Lower lobe of right lung (tissue), 2 donors: ENCODE data around the gene ZNF143. TPM values are rescaled to one million over a fixed set of nuclear protein-coding genes. Genes with fewer than 3 reads are reported as not detected.

Experiments used
- ATAC-seq, 2 donors: fragments of 200-7000 bp; cut with Tn5 transposase; one replicate each; pipeline ENCODE4 v1.9.1; 2020 to 2022; ENCODE audit warnings: mild to moderate bottlenecking in 2 of 2, moderate library complexity in 2 of 2
- DNase-seq: peaks from one replicate; pipeline ENCODE4 v3.0.0-alpha.2; 2020
- H3K27ac ChIP-seq: fragments of 200-600 bp; one replicate; pipeline ENCODE4 v1.8.0; 2022
- H3K27me3 ChIP-seq: fragments of 200-600 bp; one replicate; pipeline ENCODE4 v1.8.0; 2022; ENCODE audit warnings: low read depth
- H3K36me3 ChIP-seq: fragments of 200-600 bp; one replicate; pipeline ENCODE4 v1.8.0; 2022; ENCODE audit warnings: mild to moderate bottlenecking
- H3K4me1 ChIP-seq: fragments of 200-600 bp; one replicate; pipeline ENCODE4 v1.8.0; 2022
- H3K4me3 ChIP-seq: fragments of 200-600 bp; one replicate; pipeline ENCODE4 v1.8.0; 2022; ENCODE audit warnings: mild to moderate bottlenecking
- H3K9me3 ChIP-seq: fragments of 200-600 bp; one replicate; pipeline ENCODE4 v1.8.0; 2022
- intact Hi-C: fragments of 100-400 bp; cut with DNase I; formaldehyde crosslinking; loops from one replicate; pipeline ENCODE4 v1.11.0; 2022
- total RNA-seq: library from RNA; stranded (reverse); fragmentation: NEBNext Ultra II Directional; extraction: Animal tissue kit (Norgen Biotek cat#: 25700); gene quantifications from one replicate; pipeline ENCODE4 v1.2.1, GENCODE V29; 2021
- TF ChIP-seq, protein P1 (sequence below): fragments of 200-600 bp; IDR thresholded peaks from one replicate; pipeline ENCODE4 v1.8.0; 2022; ENCODE audit warnings: antibody characterized with exemption, mild to moderate bottlenecking
- donor health status: DM: no; HTN: yes; CAD: no; lungs with severe emphysema.

Gene ZNF143
- total RNA-seq, 1 donor from 2014 or later: 34.0 TPM

DNA sequence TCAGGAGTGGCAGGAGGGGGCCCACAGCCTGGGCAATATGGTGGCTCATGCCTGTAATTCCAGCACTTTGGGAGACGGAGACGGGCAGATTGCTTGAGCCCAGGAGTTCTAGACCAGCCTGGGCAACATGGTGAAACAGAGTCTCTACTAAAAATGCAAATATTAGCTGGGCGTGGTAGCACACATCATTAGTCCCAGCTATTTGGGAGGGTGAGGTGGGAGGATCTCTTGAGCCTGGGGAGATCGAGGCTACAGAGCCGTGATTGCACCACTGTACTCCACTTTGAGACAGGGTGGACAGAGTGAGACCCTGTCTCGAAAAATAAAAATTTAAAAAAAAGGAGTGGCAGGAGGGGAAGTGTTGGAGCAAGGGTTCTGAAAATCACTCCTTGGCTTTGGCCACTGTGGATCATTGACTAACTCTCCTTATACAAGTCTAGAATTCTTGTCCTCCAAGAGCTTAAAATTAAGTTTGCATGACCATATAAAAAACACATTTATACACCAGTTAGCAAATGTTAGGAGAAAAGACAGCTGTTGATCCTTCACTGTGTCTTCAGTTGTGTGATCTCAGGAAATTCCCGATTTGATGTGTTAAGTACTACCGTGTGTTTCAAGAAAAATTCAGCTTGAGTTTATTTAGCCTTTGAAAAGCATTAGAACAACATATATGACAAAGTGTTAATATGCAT lies 110.4 kb downstream of the ZNF143 start:
- Histone ChIP-seq H3K9me3 (no peaks in the 10 kb centered on the region), H3K4me1 (peaks cover 48% of the 10 kb centered on the region), H3K27ac (peak overlapping the region; percentile 94), H3K36me3 (no peaks in the 10 kb centered on the region), H3K4me3 (no peak overlapping the region), H3K27me3 (no peaks in the 10 kb centered on the region)
- intact Hi-C loops: no loop called here
- TF ChIP-seq, protein P1, sequence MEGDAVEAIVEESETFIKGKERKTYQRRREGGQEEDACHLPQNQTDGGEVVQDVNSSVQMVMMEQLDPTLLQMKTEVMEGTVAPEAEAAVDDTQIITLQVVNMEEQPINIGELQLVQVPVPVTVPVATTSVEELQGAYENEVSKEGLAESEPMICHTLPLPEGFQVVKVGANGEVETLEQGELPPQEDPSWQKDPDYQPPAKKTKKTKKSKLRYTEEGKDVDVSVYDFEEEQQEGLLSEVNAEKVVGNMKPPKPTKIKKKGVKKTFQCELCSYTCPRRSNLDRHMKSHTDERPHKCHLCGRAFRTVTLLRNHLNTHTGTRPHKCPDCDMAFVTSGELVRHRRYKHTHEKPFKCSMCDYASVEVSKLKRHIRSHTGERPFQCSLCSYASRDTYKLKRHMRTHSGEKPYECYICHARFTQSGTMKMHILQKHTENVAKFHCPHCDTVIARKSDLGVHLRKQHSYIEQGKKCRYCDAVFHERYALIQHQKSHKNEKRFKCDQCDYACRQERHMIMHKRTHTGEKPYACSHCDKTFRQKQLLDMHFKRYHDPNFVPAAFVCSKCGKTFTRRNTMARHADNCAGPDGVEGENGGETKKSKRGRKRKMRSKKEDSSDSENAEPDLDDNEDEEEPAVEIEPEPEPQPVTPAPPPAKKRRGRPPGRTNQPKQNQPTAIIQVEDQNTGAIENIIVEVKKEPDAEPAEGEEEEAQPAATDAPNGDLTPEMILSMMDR: no peak
- DNase-seq (no peak), ATAC-seq (no peak)

DNA sequence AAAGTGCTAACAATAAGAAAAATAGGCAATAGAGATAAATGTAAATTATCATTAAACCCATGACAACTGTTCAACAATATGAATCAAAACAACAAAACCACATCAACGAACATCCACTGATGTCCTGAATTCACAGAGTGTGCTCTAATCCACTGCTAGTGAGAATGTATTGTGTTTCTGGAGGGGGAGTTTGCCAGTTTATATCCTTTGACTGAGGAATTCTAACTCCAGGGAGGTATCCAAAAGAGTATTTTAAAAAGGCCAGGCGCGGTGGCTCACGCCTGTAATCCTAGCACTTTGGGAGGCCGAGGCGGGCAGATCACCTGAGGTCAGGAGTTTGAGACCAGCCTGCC lies 110.9 kb downstream of the ZNF143 start:
- intact Hi-C loops: no loop called here
- Histone ChIP-seq H3K4me3 (no peak overlapping the region), H3K9me3 (no peaks in the 10 kb centered on the region), H3K4me1 (peaks cover 49% of the 10 kb centered on the region), H3K36me3 (no peaks in the 10 kb centered on the region), H3K27me3 (no peaks in the 10 kb centered on the region), H3K27ac (peak overlapping the region; percentile 97)
- ATAC-seq (no peak), DNase-seq (no peak)
- TF ChIP-seq, protein P1: no peak

DNA sequence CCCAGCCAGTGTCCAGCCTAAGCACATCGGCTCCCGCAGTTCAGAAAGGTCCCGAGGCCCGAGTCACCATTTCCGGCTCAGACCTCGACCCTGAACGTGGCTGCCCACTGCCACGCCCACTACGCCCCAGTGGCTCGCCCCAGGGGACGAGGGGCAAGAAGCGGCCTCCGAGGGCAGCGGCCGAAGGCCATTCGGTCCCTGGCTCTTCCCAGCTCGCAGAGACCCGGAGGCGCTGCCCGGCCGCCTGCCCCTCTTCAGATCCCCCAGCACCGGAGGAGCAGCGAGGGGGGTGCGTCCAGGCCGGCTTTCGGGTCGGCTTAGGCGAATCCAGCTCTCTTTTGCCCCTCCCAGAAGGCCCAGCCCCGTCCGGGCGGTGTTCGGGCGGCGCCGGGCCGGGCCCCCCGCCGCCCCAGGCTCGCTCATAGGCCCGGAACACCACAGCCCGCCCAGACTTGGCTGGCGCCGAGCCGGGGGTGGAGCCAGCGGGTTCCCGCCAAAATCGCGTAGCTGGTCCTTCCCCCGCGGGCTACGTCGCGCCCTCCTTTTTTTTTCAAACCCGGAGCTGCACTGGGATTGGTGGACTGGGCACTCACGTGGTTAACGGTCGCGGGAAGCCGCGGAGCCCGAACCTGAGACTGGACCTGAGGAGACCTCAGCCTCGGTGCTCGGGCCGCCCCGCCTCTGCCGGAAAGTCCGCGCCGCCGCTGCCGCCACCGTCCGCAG lies 112.4 kb downstream of the ZNF143 start, which contains the start of gene WEE1:
Gene WEE1, plus strand, starts transcription at position 619 of the 723 bp plus-strand sequence. CDS start 264 bp downstream, outside the sequence.
- peak within 1 kb of the TSS; percentile 97 for H3K27ac ChIP-seq
- ATAC-seq (peak; percentile 93 to 97), DNase-seq (peak; percentile 98)
- TF ChIP-seq, protein P1: no peak
- H3K27me3 ChIP-seq: no peaks in the 10 kb centered on the region
- peak within 1 kb of the TSS; percentile 81 for H3K4me3 ChIP-seq
- intact Hi-C loops: no loop called here
- H3K9me3 ChIP-seq: no peaks in the 10 kb centered on the region
- no peaks in the 10 kb centered on the region for H3K36me3 ChIP-seq
- H3K4me1 ChIP-seq: peaks cover 48% of the 10 kb centered on the region

DNA sequence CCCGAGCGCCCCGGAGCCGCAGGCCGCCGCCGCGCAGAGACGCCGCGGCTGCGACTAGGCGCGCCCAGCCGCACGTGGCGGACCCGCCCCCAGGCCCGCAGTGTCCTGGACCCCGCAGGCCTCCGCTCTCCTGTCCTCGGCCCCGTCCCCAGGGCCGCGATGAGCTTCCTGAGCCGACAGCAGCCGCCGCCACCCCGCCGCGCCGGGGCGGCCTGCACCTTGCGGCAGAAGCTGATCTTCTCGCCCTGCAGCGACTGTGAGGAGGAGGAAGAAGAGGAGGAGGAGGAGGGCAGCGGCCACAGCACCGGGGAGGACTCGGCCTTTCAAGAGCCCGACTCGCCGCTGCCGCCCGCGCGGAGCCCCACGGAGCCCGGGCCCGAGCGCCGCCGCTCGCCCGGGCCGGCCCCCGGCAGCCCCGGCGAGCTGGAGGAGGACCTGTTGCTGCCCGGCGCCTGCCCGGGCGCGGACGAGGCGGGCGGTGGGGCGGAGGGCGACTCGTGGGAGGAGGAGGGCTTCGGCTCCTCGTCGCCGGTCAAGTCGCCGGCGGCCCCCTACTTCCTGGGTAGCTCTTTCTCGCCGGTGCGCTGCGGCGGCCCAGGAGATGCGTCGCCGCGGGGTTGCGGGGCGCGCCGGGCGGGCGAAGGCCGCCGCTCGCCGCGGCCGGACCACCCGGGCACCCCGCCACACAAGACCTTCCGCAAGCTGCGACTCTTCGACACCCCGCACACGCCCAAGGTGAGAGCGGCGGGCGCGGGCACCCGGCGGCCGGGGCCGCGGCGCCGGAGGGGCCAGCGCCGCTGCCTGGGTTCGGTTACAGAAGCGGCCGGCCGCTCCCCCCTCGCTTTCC lies 113.2 kb downstream of the ZNF143 start:
- H3K36me3 ChIP-seq: no peaks in the 10 kb centered on the region
- H3K4me3 ChIP-seq: peak overlapping the region; percentile 81
- DNase-seq (peak; percentile 58), ATAC-seq (no peak)
- peaks cover 40% of the 10 kb centered on the region for H3K4me1 ChIP-seq
- TF ChIP-seq, protein P1: no peak
- no peaks in the 10 kb centered on the region for H3K9me3 ChIP-seq
- intact Hi-C loops: no loop called here
- H3K27ac ChIP-seq: peak overlapping the region; percentile 97
- H3K27me3 ChIP-seq: no peaks in the 10 kb centered on the region

DNA sequence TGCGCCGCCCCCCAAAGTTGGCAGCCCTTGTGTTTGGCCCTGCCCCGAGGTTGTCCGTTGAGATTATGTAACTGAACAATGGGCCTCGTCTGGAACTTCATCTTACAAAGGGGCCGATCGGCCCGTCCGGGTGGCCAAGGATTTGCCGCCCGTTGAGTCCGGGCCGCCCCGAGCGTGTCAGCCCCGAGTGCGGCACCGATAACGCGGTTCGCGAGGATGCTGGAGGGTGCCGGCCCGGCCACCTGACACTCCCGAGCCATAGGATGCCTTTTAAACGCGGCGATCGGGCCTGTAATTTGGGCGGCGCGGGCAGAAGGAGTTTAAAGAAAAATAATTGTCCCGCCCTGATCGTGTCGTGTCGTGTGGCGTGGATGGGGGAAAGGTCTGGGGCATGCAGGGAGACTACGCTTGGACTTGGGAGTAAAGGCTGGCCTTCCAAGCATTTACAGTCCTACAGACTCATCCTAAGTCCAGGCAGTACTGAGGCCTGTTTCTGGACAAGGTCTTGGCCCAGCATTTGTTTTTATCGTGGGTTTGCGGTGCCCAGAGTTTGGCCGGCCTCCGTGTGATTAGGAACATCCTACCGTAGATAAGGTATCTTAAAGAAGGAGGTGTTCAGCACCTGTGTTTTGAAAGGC lies 113.9 kb downstream of the ZNF143 start:
- H3K4me1 ChIP-seq: peaks cover 33% of the 10 kb centered on the region

More for the DNA sequence above, 113.9 kb downstream of the ZNF143 start:
- Histone ChIP-seq H3K27me3 (no peaks in the 10 kb centered on the region), H3K9me3 (no peaks in the 10 kb centered on the region), H3K36me3 (no peaks in the 10 kb centered on the region), H3K4me3 (peak overlapping the region; percentile 81), H3K27ac (peak overlapping the region; percentile 97)
- intact Hi-C loops: no loop called here
- ATAC-seq: no peak
- peak; percentile 70 for DNase-seq
- TF ChIP-seq, protein P1: no peak
